GM21515 (cell line): Measurements from ENCODE around the gene EEF1AKMT4.

Source experiments
- ATAC-seq: cut with Tn5 transposase; IDR thresholded peaks from one replicate; pipeline ENCODE4 v1.9.1; 2021; ENCODE audit not compliant: unreplicated experiment

The EEF1AKMT4 gene

DNA sequence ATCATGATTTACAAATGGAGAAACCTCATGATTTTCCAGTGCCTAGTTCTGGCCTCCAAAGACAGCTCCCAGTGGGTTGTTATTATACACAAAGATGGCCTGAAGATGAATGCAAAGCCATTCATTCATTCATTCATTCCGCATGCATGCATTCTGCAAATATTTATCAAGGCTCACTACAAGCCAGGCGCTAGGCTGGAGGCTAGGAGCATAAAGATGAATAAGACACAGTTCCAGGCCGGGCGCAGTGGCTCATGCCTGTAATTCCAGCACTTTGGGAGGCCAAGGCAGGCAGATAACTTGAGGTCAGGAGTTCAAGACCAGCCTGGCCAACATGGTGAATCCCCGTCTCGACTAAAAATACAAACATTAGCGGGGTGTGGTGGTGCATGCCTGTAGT lies 47.1 kb downstream of the EEF1AKMT4 start:
- ATAC-seq: no peak

DNA sequence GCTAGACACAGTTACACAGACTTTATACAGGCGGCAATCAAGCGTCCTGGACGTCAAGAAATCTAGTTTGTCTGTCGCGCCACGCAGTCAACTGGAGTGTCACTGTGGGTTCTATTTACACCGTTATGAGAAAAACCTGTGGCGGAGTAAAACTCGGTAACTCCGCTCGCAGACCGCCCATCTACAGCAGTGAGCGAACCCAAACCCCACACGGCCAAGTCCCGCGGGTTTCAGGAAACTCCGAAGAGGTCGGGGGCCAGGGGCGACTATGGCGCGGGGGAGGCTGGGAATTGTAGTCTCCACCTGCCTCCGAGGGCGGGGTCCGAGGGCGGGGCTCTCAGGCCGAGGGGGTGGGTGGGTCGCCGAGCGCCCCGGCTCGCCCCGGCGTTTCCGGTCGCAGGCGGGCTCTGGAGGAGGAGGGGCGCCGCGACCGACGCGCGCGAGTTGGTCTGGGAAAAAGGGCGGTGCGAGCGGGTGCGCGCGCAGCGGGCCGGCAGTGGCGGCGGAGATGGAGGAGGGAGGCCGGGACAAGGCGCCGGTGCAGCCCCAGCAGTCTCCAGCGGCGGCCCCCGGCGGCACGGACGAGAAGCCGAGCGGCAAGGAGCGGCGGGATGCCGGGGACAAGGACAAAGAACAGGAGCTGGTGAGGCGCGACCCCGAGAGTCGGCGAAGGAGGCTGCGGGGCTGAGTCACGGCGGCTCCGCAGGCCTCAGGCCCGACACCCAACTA lies 49.5 kb downstream of the EEF1AKMT4 start, which contains the start of gene PSMD2:
TSS of gene PSMD2 (plus strand) at position 483 of the 729 bp plus-strand sequence. CDS start at position 509, 26 bp downstream.
- peak; percentile 91 for ATAC-seq

DNA sequence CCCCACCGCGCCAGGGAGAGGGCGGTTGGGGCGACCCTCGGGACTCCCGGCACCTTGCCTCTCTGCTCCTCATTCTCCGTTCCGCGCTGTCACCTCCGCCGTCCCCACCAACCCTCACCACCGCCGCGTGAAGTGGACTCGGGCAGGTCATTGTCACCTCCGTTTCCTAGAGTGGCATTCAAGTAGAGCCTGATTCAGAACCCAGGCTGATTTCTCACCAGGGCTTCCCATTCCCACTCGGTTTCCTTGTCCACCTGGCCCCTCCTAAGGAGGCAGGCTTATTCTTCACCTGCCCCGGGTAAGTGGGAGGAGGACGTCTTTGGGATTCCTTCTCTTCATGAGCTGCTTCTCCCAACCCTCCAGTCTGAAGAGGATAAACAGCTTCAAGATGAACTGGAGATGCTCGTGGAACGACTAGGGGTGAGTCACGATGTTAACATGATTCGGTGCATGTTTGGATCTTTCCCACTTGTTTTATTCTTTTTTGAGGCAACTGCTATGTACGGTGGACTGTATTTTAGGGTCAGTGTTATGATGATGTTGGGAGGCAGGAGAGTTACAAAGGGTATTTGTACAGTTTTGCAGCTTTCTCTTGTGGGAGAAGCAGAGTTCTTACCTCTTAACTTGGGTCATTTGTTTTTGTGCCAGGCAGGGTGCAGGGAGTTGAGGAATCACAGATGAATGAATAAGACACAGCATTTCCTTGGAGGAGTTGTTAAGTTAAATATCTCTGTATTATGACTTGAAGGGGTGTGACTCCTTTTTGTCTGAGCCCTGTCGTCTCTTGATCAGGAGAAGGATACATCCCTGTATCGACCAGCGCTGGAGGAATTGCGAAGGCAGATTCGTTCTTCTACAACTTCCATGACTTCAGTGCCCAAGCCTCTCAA lies 50.3 kb downstream of the EEF1AKMT4 start:
- ATAC-seq: peak; percentile 29

DNA sequence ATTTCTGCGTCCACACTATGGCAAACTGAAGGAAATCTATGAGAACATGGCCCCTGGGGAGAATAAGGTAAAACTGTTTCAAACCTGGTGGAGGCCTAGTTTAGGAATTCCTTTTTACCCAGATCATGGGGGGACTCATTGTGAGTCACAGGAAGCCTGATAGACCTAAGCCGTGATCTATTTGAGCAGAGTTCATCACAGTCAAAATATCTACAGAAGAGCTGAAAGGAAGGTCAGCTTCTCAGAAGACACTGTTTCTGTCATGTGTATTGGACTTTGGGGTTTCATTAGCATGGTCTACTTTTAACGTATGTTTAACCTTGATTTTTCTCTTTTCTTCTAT lies 50.9 kb downstream of the EEF1AKMT4 start:
- ATAC-seq: no peak

DNA sequence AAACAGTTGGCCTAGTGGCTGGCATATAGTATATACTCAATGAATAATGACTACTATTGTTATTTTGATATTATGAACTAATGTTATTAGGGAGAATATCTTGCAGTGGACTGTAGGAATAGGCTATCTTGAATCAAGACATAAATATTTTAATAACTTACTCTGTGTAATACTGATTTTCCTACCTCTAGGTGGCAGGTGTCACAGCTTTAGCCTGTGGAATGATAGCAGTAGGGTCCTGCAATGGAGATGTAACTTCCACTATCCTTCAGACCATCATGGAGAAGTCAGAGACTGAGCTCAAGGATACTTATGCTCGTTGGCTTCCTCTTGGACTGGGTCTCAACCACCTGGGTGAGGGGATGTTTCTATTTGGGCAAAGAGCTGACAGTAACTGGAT lies 56.1 kb downstream of the EEF1AKMT4 start:
- no peak for ATAC-seq

DNA sequence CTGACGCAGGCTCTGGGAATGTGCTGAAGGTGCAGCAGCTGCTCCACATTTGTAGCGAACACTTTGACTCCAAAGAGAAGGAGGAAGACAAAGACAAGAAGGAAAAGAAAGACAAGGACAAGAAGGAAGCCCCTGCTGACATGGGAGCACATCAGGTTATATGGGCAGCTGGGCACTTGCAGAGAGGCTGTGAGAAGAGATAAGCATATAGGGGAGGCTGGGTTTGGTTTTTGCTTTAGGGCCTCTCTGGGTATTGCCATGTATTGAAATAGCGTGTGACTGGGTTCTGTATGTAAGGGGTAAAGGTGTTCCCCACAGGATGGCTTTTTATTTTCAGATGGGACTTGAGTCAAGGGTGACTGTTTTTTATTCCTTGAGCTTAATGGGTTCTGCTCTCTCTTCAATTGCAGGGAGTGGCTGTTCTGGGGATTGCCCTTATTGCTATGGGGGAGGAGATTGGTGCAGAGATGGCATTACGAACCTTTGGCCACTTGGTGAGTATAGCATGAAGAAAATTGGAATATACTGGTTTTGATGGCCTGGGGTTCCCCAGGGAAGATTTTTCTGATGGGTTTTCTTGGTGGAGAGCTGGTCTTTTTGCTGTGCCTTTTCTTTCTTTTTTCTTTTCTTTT lies 57.0 kb downstream of the EEF1AKMT4 start:
- no peak for ATAC-seq

DNA sequence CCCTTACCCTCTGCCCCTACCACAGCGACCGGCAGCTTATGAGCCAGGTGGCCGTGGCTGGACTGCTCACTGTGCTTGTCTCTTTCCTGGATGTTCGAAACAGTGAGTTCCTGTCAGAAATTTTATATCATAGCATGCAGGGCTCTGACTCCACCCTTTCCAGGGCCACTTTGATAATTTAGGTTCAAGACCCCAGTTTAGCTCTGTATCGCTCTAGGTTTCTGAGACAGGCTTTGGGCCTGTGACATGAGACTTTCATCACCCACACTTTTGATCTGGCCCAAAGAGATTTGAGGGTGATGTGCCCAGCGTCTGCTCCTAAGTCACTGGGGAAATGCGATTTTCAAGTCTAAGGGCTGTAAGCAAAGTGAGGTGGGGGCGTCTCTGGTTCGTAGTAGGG lies 58.4 kb downstream of the EEF1AKMT4 start:
- ATAC-seq: no peak
